Epithelial cell of esophagus (primary cell): ENCODE measurements around the gene SMURF2.
A peak's percentile ranks its signal among the peaks of the same experiment; 100 is the strongest.

ENCODE experiments used
- DNase-seq: peaks from one replicate; pipeline ENCODE4 v3.0.0; 2010; ENCODE audit warnings: low read depth
- H3K4me3 ChIP-seq: 2 replicates; pipeline ENCODE4 v1.5.1; 2011; ENCODE audit warnings: mild to moderate bottlenecking, low read length, control low read depth
- TF ChIP-seq, protein P1 (sequence below): IDR thresholded peaks from 2 replicates; pipeline ENCODE4 v1.5.1; 2011; ENCODE audit warnings: low read depth, mild to moderate bottlenecking, low read length, control low read depth, inconsistent platforms; ENCODE audit not compliant: insufficient read depth; ENCODE audit errors: missing control alignments

SMURF2 gene

DNA sequence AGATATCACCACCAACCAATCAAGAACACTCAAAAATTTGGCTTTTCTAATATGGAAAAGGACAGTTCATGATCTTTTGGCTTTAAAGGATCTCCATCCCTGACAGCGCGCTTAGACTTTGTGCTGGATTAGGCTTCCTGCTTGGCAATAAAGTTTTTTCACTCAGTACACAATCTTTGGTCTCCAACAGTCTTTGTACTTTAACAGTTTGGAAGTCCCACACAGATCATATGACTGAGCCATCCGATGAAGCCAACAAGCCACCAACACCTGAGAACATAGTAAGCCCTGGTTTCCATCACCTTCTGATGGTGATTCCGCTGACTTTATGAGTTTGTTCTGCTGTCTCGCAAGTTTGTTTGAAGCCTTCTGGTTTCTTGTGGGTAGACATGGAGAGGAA, 34.3 kb downstream of the SMURF2 start:
- TF ChIP-seq, protein P1, sequence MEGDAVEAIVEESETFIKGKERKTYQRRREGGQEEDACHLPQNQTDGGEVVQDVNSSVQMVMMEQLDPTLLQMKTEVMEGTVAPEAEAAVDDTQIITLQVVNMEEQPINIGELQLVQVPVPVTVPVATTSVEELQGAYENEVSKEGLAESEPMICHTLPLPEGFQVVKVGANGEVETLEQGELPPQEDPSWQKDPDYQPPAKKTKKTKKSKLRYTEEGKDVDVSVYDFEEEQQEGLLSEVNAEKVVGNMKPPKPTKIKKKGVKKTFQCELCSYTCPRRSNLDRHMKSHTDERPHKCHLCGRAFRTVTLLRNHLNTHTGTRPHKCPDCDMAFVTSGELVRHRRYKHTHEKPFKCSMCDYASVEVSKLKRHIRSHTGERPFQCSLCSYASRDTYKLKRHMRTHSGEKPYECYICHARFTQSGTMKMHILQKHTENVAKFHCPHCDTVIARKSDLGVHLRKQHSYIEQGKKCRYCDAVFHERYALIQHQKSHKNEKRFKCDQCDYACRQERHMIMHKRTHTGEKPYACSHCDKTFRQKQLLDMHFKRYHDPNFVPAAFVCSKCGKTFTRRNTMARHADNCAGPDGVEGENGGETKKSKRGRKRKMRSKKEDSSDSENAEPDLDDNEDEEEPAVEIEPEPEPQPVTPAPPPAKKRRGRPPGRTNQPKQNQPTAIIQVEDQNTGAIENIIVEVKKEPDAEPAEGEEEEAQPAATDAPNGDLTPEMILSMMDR, result no peak
- no peak overlapping the region for H3K4me3 ChIP-seq
- no peak for DNase-seq

DNA sequence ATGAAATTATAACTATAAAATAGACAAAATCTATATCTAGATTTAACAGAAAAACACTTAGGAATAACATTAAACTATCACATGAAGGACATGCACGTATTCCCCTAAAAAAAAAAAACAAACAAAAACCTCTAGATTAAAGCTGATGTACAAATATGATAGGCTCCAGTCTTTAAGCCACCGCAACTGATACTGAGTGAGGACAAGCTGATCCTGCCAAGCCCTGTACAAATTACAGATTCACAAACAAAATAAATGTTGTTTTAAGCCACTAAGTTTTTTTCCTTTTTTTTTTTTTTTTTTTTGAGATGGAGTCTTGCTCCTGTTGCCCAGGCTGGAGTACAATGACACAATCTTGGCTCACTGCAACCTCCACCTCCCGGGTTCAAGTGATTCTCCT, 35.3 kb downstream of the SMURF2 start:
- DNase-seq, result no peak
- H3K4me3 ChIP-seq, result no peak overlapping the region
- TF ChIP-seq, protein P1, result no peak

DNA sequence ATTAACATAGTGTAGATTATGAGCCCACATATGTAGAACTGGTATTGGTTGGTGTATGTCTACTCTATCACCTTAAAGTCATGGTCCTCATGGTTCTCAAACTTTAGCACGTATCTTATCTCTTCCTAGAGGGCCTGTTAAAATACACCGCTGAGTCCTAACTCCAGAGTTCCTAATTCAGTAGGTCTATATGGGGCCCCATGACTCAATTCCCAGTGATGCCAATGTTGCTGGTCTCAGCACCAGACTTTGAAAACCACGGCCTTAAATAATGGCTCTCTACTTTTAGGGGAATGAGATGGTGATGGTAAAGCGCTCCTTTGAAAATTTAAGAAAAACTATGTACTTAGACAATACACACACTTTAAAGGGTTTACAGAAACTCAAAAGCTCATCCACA, 36.6 kb downstream of the SMURF2 start:
- no peak for DNase-seq

DNA sequence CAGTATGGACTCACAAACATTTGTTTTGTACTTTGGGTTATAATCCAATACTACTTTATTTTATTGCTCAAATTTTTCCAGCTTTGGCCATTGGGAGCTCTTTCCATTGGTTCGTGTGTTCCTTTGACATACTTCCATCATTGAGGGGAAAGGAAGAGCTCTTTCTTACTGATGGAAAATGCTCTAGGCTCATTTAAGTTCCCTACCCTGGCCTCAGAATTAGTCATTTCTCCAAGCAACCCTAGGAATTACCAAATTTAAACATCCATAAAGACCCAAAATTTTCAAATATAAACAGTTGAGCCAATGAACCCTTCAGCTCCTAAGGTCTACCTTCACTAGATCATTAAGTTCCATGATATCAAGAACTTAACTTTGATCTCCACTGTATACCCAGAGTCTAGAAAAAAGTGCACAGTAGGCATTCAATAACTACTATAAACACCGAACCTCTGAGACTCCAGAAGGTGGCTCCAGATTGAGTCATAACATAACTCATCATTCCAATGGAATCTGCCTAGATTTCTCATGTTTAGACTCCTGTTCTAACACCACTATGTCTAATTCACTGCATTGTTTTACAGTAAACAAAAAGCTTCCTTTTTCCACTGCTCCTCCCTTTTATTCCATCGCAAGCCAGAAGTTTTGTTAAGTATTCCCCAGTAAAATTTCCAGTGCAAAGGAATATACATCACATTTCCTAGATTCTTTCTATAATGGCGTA, 39.0 kb downstream of the SMURF2 start:
- TF ChIP-seq, protein P1, result peak; percentile 2
- peak; percentile 90 for DNase-seq

More for the DNA sequence above, 36.6 kb downstream of the SMURF2 start:
- TF ChIP-seq, protein P1, result no peak
- no peak overlapping the region for H3K4me3 ChIP-seq

DNA sequence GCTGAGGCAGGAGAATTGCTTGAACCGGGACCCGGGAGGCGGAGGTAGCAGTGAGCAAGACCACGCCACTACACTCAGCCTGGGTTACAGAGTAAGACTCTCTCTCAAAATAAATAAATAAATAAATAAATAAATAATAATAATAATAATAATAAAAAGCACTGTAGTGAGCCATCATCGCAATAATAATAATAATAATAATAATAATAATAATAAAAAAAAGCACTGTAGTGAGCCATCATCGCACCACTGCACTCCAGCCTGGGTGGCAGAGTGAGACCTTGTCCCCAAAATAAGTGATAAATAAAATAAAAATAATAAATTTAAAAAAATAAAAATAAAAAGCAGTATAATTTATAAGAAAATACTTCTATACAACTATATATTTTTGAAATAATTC, 40.3 kb downstream of the SMURF2 start:
- no peak for DNase-seq
- TF ChIP-seq, protein P1, result no peak
- no peak overlapping the region for H3K4me3 ChIP-seq

More for the DNA sequence above, 39.0 kb downstream of the SMURF2 start:
- H3K4me3 ChIP-seq, result no peak overlapping the region

GRCh38 chr17:64618848-64619247, 43.3 kb downstream of the SMURF2 start:
- no peak overlapping the region for H3K4me3 ChIP-seq
- TF ChIP-seq, protein P1, result no peak
- DNase-seq, result no peak

- TF ChIP-seq, protein P1, result no peak
- peak; percentile 44 for DNase-seq
- no peak overlapping the region for H3K4me3 ChIP-seq
Measured at GRCh38 chr17:64617125-64617780, 44.9 kb downstream of the SMURF2 start.
